Measurements from ENCODE around the gene F8.
"Not testable (repeated sequence)": the region's sequence is repeated elsewhere in the genome, so short reads cannot be mapped to it uniquely, and the experiment has no call there.

GRCh38 chrX:154868522-154868921, 154.0 kb downstream of the F8 start:
- not testable (repeated sequence) for TF ChIP-seq EZH2phosphoT487 (IDR thresholded peaks at IDR 0.05; ENCODE audit: borderline replicate concordance)
- TF ChIP-seq, protein P1, sequence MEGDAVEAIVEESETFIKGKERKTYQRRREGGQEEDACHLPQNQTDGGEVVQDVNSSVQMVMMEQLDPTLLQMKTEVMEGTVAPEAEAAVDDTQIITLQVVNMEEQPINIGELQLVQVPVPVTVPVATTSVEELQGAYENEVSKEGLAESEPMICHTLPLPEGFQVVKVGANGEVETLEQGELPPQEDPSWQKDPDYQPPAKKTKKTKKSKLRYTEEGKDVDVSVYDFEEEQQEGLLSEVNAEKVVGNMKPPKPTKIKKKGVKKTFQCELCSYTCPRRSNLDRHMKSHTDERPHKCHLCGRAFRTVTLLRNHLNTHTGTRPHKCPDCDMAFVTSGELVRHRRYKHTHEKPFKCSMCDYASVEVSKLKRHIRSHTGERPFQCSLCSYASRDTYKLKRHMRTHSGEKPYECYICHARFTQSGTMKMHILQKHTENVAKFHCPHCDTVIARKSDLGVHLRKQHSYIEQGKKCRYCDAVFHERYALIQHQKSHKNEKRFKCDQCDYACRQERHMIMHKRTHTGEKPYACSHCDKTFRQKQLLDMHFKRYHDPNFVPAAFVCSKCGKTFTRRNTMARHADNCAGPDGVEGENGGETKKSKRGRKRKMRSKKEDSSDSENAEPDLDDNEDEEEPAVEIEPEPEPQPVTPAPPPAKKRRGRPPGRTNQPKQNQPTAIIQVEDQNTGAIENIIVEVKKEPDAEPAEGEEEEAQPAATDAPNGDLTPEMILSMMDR (conservative IDR thresholded peaks at IDR 0.05; ENCODE audit: low read length), result not testable (repeated sequence)
